Testis (tissue), 3 donors: ENCODE measurements around the gene CCDC40. TPM values are rescaled to one million over a fixed set of nuclear protein-coding genes. Genes with fewer than 3 reads are reported as not detected.
A peak's percentile ranks its signal among the peaks of the same experiment; 100 is the strongest.

Experiments
- DNase-seq: peaks from one replicate; pipeline ENCODE4 v3.0.0-alpha.2; 2019
- H3K27ac ChIP-seq, 2 donors: fragments of 200-600 bp; sonication (generic); one replicate each; pipeline ENCODE4 v1.5.1; 2019
- H3K27me3 ChIP-seq: fragments of 200-600 bp; sonication (generic); one replicate; pipeline ENCODE4 v1.5.1; 2019
- H3K36me3 ChIP-seq: fragments of 200-600 bp; sonication (generic); one replicate; pipeline ENCODE4 v1.5.1; 2017; ENCODE audit warnings: low read depth; ENCODE audit errors: missing control alignments
- H3K4me1 ChIP-seq: fragments of 200-600 bp; sonication (generic); one replicate; pipeline ENCODE4 v1.5.1; 2019
- H3K4me3 ChIP-seq, 2 donors: fragments of 200-600 bp; sonication (generic); one replicate each; pipeline ENCODE4 v1.5.1; 2017 to 2019
- H3K9me3 ChIP-seq: fragments of 200-600 bp; sonication (generic); one replicate; pipeline ENCODE4 v1.5.1; 2017
- POLR2A ChIP-seq: fragments of 450-650 bp; IDR thresholded peaks from one replicate; pipeline ENCODE4 v1.6.1; 2017; ENCODE audit warnings: antibody characterized with exemption, mild to moderate bottlenecking, moderate library complexity
- WGBS, 2 donors: methylation state at CpG; one replicate each; pipeline ENCODE4 v1.1.5; 2018; 5-methylcytosine and 5-hydroxymethylcytosine counted together
- intact Hi-C: fragments of 100-400 bp; cut with DNase I; formaldehyde crosslinking; loops from one replicate; pipeline ENCODE4 v1.15.1; 2023; ENCODE audit warnings: low total_unique reads
- polyA plus RNA-seq: library from polyadenylated mRNA; stranded (reverse); fragments of 350-450 nt; fragmentation: Illumina TruSeq; extraction: RNeasy Lipid Tissue Mini Kit (QIAGEN cat#74804); gene quantifications from one replicate; pipeline ENCODE4 v1.2.3, GENCODE V29; 2014; ENCODE audit warnings: low read depth, low replicate concordance; ENCODE audit not compliant: insufficient read depth
- total RNA-seq, 2 donors: library from RNA; depleted of rRNA; stranded (reverse); fragments of >200 nt; gene quantifications; one replicate each; pipeline ENCODE4 v1.2.3, GENCODE V29; 2016
- TF ChIP-seq, protein P1 (sequence below), 3 experiments: fragments of 450-650 bp in 2 of 3; fragments of 200-600 bp in 1 of 3; sonication (generic) in 1 of 3; IDR thresholded peaks; one replicate each; pipeline ENCODE4 v1.5.1; 2016 to 2019; ENCODE audit warnings: antibody characterized with exemption in 3 of 3, mild to moderate bottlenecking in 2 of 3, moderate library complexity in 1 of 3

Gene CCDC40
- total and polyA plus RNA-seq, 3 donors from 2014 or later: 26.7 to 43.6 (median 38.6) TPM

DNA sequence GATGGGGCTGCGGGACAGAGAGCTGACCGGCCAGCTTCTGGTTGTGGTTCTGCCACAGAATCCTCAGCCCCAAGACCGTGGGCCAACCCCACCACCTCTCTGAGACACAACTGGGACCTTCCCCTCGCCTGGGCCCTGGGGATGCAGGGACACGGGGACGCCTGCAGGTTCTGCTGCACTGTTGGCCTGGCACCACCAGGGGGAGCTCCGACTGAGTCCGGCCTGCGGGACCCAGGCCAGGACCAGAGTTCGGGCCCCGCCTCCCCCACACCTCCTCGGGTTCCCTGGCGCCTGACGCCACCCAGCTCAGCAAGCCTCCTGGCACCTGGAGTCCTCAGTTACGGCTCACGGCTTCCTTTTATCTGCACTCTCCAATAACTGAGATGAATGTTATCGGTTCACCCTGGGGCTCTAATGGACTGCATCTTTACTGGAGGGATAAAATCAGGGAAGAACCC, 28.0 kb upstream of the CCDC40 start:
- Histone ChIP-seq H3K27me3 (no peaks in the 10 kb centered on the region), H3K4me1 (peaks cover 5% of the 10 kb centered on the region), H3K9me3 (no peaks in the 10 kb centered on the region), H3K4me3 (no peak overlapping the region), H3K36me3 (no peaks in the 10 kb centered on the region), H3K27ac (no peak overlapping the region)
- 30 to 42% methylated on average over 10 to 17 of the region's 17 CpGs for WGBS, 2 donors
- DNase-seq: peak; percentile 82
- intact Hi-C loops: no loop called here
- TF ChIP-seq, protein P1, sequence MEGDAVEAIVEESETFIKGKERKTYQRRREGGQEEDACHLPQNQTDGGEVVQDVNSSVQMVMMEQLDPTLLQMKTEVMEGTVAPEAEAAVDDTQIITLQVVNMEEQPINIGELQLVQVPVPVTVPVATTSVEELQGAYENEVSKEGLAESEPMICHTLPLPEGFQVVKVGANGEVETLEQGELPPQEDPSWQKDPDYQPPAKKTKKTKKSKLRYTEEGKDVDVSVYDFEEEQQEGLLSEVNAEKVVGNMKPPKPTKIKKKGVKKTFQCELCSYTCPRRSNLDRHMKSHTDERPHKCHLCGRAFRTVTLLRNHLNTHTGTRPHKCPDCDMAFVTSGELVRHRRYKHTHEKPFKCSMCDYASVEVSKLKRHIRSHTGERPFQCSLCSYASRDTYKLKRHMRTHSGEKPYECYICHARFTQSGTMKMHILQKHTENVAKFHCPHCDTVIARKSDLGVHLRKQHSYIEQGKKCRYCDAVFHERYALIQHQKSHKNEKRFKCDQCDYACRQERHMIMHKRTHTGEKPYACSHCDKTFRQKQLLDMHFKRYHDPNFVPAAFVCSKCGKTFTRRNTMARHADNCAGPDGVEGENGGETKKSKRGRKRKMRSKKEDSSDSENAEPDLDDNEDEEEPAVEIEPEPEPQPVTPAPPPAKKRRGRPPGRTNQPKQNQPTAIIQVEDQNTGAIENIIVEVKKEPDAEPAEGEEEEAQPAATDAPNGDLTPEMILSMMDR (IDR thresholded peaks at IDR 0.05): peak; percentile 89 to 96 (median 94)
- TF ChIP-seq POLR2A: no peak

DNA sequence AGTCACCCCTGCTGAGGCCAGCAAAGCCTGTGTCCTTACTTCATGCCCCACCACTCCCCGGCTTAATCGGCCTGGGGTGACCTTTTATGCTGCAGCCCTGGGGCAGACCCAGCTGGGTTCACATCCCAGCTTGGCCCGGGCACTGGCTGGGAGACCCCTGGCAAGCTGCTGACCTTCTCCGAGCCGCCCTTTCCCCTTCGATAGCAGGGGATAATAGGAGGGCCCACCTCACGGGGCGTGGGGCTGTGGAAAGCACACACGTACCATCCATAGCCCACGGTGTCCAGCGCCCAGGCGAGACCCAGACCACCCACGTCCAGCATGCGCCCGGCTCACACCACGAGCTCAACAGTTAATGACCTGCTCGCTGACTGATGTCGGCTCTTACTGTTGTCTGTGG, 27.6 kb upstream of the CCDC40 start:
- Histone ChIP-seq H3K27ac (no peak overlapping the region), H3K36me3 (no peaks in the 10 kb centered on the region), H3K27me3 (no peaks in the 10 kb centered on the region), H3K4me3 (no peak overlapping the region), H3K4me1 (peaks cover 5% of the 10 kb centered on the region), H3K9me3 (no peaks in the 10 kb centered on the region)
- 86 to 92% methylated on average over 14 to 18 of the region's 18 CpGs for WGBS, 2 donors
- intact Hi-C loops: no loop called here
- DNase-seq: no peak
- TF ChIP-seq, protein P1 (IDR thresholded peaks at IDR 0.05): no peak
- TF ChIP-seq POLR2A: no peak

DNA sequence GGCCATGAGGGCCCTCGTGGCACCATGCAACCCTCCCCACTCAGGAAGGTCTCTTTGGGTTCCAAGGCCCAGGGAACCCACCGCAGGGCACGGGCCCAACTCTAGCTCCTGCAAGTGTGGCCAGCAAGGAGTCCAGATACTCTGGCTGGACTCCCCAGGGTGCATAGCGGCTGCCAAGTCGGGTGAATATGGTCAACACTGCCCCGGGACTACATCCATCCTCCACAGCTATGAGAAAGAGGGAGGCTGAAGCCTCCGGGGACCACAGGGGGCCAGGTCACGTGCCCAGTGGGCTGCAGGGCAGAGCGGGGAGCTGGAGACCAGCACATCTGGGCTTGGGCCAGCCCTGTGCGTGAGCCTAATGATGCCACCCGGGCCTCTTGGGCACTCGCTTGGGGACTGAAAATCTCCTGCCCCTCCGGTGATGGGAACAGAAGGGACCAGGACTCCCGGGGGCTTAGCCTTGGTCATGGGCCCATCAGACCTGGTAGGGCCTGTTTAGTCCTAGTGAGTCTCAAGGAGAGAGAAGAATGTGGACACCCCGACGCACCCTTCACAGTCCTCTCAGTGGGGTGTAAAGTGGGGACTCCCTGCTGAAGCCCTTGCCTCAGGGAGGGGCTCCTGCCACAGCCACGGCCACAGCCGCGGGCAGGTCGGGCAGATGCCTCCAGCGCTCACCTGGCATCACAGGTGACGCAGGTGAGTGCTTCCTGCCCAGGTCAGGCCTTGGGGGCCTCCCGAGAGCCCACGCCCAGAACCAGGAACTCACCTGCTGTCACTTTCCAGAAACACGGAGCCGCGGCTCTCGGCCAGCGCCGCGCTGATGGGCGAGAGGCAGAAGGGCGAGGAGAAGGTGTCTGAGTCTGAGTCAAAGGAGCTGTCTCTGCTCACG, 26.8 kb upstream of the CCDC40 start:
- Histone ChIP-seq H3K27me3 (no peaks in the 10 kb centered on the region), H3K9me3 (no peaks in the 10 kb centered on the region), H3K36me3 (no peaks in the 10 kb centered on the region), H3K4me1 (peaks cover 5% of the 10 kb centered on the region), H3K4me3 (no peak overlapping the region), H3K27ac (no peak overlapping the region)
- WGBS, 2 donors: 96 to 97% methylated on average over 14 to 34 of the region's 34 CpGs
- intact Hi-C loops: no loop called here
- no peak for TF ChIP-seq POLR2A
- TF ChIP-seq, protein P1 (IDR thresholded peaks at IDR 0.05): no peak
- DNase-seq: no peak

DNA sequence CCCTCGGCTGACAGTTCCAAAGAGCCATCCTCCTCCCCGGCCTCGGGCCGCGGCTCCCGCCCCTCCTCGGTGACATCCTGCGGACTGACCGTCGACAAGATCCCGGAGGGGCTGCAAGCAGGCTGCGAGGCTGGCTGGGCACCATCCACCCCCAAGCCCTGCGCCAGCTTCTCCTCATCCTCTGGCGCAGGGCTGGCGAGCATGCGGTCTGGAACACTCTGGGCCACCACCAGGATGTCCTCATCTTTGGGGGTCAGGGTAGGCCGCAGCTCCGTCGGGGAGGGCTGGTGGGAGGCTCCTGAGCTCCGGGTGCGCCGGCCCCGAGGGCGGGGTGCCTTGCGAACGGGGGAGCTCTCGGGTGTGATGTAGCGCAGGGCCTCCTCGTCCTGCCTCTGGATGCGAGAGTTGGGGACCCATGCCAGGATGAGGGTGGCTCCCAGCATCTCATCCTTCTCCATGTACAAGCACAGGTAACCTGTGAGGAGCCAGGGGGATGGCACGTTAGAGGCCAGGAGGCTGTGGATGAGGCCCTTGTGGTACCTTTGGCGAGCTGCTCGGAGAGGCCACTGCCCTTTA, 26.1 kb upstream of the CCDC40 start:
- Histone ChIP-seq H3K27ac (no peak overlapping the region), H3K36me3 (no peaks in the 10 kb centered on the region), H3K27me3 (no peaks in the 10 kb centered on the region), H3K9me3 (no peaks in the 10 kb centered on the region), H3K4me1 (peaks cover 5% of the 10 kb centered on the region), H3K4me3 (no peak overlapping the region)
- no peak for DNase-seq
- TF ChIP-seq POLR2A: no peak
- TF ChIP-seq, protein P1 (IDR thresholded peaks at IDR 0.05): no peak
- 95% methylated on average over 15 to 33 of the region's 33 CpGs for WGBS, 2 donors
- intact Hi-C loops: no loop called here
